Transverse colon (tissue), 4 donors: ENCODE data around the gene RAB27A. TPM values are rescaled to one million over a fixed set of nuclear protein-coding genes. Genes with fewer than 3 reads are reported as not detected.
"Not testable (repeated sequence)": the region's sequence is repeated elsewhere in the genome, so short reads cannot be mapped to it uniquely, and the experiment has no call there.

Source experiments
- DNase-seq: peaks from one replicate; pipeline ENCODE4 v3.0.0-alpha.2; 2019
- H3K27ac ChIP-seq, 4 donors: fragments of 200-600 bp; sonication (generic); 2 replicates each; pipeline ENCODE4 v1.5.1; 2016 to 2018; ENCODE audit warnings: inconsistent platforms in 4 of 4
- H3K27me3 ChIP-seq: fragments of 200-600 bp; sonication (generic); 2 replicates; pipeline ENCODE4 v1.5.1; 2017; ENCODE audit warnings: inconsistent platforms
- H3K36me3 ChIP-seq, 4 donors: fragments of 200-600 bp; sonication (generic); 2 replicates each; pipeline ENCODE4 v1.5.1; 2017 to 2019; ENCODE audit warnings: inconsistent platforms in 4 of 4
- H3K4me1 ChIP-seq, 4 donors: fragments of 200-600 bp; sonication (generic); 2 replicates each; pipeline ENCODE4 v1.5.1; 2017 to 2020; ENCODE audit warnings: inconsistent platforms in 4 of 4
- H3K4me3 ChIP-seq, 4 donors: fragments of 200-600 bp; sonication (generic); 1 replicate in 1 of 4; 2 replicates in 3 of 4; pipeline versions ENCODE4 v1.5.1 to v1.6.1; 2017 to 2019; ENCODE audit warnings: inconsistent platforms in 4 of 4
- H3K9me3 ChIP-seq, 2 donors: fragments of 200-600 bp; sonication (generic); 2 replicates each; pipeline ENCODE4 v1.5.1; 2017 to 2019; ENCODE audit warnings: inconsistent platforms in 2 of 2
- CTCF ChIP-seq, 5 experiments: fragments of 200-600 bp in 3 of 5; fragments of 450-650 bp in 2 of 5; sonication (generic) in 3 of 5; IDR thresholded peaks; 1 replicate in 2 of 5; 2 replicates in 3 of 5; pipeline ENCODE4 v1.5.1; 2016 to 2017; ENCODE audit warnings: antibody characterized with exemption in 5 of 5, inconsistent platforms in 3 of 5, mild to moderate bottlenecking in 2 of 5, moderate library complexity in 1 of 5
- EP300 ChIP-seq: sonication (generic); formaldehyde crosslinking; IDR thresholded peaks from one replicate; pipeline ENCODE4 v1.6.1; 2017; ENCODE audit warnings: antibody characterized with exemption, low read depth
- POLR2A ChIP-seq: fragments of 450-650 bp; IDR thresholded peaks from one replicate; pipeline ENCODE4 v1.6.1; 2016; ENCODE audit warnings: antibody characterized with exemption, mild to moderate bottlenecking, moderate library complexity
- POLR2AphosphoS5 ChIP-seq, 3 donors: sonication (generic); formaldehyde crosslinking; IDR thresholded peaks; one replicate each; pipeline ENCODE4 v1.6.1; 2016; ENCODE audit warnings: antibody characterized with exemption in 3 of 3
- WGBS, 2 donors: methylation state at CpG; one replicate each; pipeline ENCODE4 v1.1.5; 2018; ENCODE audit warnings: low coverage in 1 of 2; 5-methylcytosine and 5-hydroxymethylcytosine counted together
- in situ Hi-C, 4 donors: fragments of 200-750 bp; cut with MboI; loops; one replicate each; pipeline versions ENCODE4 v1.15.0 to v1.15.1; 2017; ENCODE audit warnings: low sequenced_read_pairs in 3 of 4, low pct_ligation_motif_present in 1 of 4, low pct_unique_long_range_greater_than_20kb in 1 of 4
- intact Hi-C: fragments of 100-400 bp; cut with DNase I; formaldehyde crosslinking; loops from one replicate; pipeline ENCODE4 v1.15.1; 2023; ENCODE audit warnings: low total_unique reads
- total RNA-seq, 4 donors: library from RNA; depleted of rRNA; stranded (reverse); fragments of >200 nt; gene quantifications; one replicate each; pipeline ENCODE4 v1.1.0, GENCODE V29; 2016

Gene RAB27A
- total RNA-seq, 4 donors from 2014 or later: 9.4 to 65.7 (median 24.1) TPM

GRCh38 chr15:55319537-55320237 lies 30.1 kb upstream of the RAB27A start:
- WGBS, 2 donors: 37 to 50% methylated on average over 4 of the region's 4 CpGs
- Histone ChIP-seq H3K36me3 (no peaks in the 10 kb centered on the region), H3K27ac (peak overlapping the region; percentile 79 to 95 (median 89)), H3K4me1 (peaks cover 13 to 33% (median 21%) of the 10 kb centered on the region in 4 donors), H3K4me3 (peak overlapping the region; percentile 39 to 92 (median 73)), H3K9me3 (no peaks in the 10 kb centered on the region), H3K27me3 (no peaks in the 10 kb centered on the region)
- peak; percentile 21 for DNase-seq
- intact Hi-C loops: no loop called here
- in situ Hi-C loops: no loop called here
- TF ChIP-seq POLR2A (no peak), EP300 (no peak), CTCF (IDR thresholded peaks at IDR 0.05) (no peak), POLR2AphosphoS5 (IDR thresholded peaks at IDR 0.05) (no peak)

- DNase-seq: peak; percentile 90
- intact Hi-C loops: no loop called here
- H3K4me3 ChIP-seq: peak within 1 kb of the TSS; percentile 39 to 92 (median 73)
- peaks cover 13 to 33% (median 21%) of the 10 kb centered on the region in 4 donors for H3K4me1 ChIP-seq
- TF ChIP-seq EP300 (no peak), POLR2AphosphoS5 (IDR thresholded peaks at IDR 0.05) (peak; percentile 59 to 85 (median 81)), CTCF (IDR thresholded peaks at IDR 0.05) (peak in 2 of 5 experiments; percentile 11 to 34), POLR2A (peak; percentile 76)
- H3K36me3 ChIP-seq: peaks cover 0 to under 1% (median 0%) of the 10 kb centered on the region in 4 donors
- 0 to 1% methylated on average over 6 to 35 of the region's 49 CpGs for WGBS, 2 donors
- no peaks in the 10 kb centered on the region for H3K9me3 ChIP-seq
- peak within 1 kb of the TSS; percentile 79 to 95 (median 89) for H3K27ac ChIP-seq
- no peaks in the 10 kb centered on the region for H3K27me3 ChIP-seq
- in situ Hi-C loops: no loop called here
These were observed 29.2 kb upstream of the RAB27A start, which contains the start of the genes PIGB and PIGBOS1 for GRCh38 chr15:55318588-55319494. Gene PIGB (plus strand): TSS chr15:55319222. CDS start chr15:55319251, 29 bp downstream. Gene PIGBOS1 (minus strand): TSS chr15:55319123. CDS start chr15:55317792, 1,331 bp downstream.

- H3K27ac ChIP-seq, H3K36me3 ChIP-seq, H3K4me1 ChIP-seq, H3K9me3 ChIP-seq, H3K27me3 ChIP-seq, H3K4me3 ChIP-seq, intact Hi-C loops, in situ Hi-C loops, DNase-seq: not testable (repeated sequence)
- 94% methylated on average over 3 of the region's 32 CpGs; no CpG with 5 or more reads in 1 of the 2 donors for WGBS, 2 donors
These were observed 13.2 kb upstream of the RAB27A start for GRCh38 chr15:55302801-55303200.

- intact Hi-C loops: no loop called here
- in situ Hi-C loops: no loop called here
- H3K9me3 ChIP-seq: no peaks in the 10 kb centered on the region
These were observed 7.7 kb upstream of the RAB27A start for GRCh38 chr15:55297315-55297714.

More at GRCh38 chr15:55297315-55297714, 7.7 kb upstream of the RAB27A start:
- Histone ChIP-seq H3K4me3 (no peak overlapping the region), H3K4me1 (no peaks in the 10 kb centered on the region), H3K36me3 (no peaks in the 10 kb centered on the region), H3K27me3 (no peaks in the 10 kb centered on the region), H3K27ac (no peak overlapping the region)
- TF ChIP-seq POLR2AphosphoS5 (IDR thresholded peaks at IDR 0.05): no peak
- TF ChIP-seq EP300: no peak
- TF ChIP-seq POLR2A: no peak
- TF ChIP-seq CTCF (IDR thresholded peaks at IDR 0.05): no peak
- no peak for DNase-seq
